Measurements from ENCODE around the gene TRIM38. TPM values are rescaled to one million over a fixed set of nuclear protein-coding genes. Genes with fewer than 3 reads are reported as not detected.

Gene TRIM38
- total and polyA plus RNA-seq, 2 of the 13 experiments (the other 11 are each of a cell fraction or from before 2014, with no cell fraction given) = 2.5 to 3.1 TPM

- TF ChIP-seq RERE (CRISPR knock-in tag; IDR thresholded peaks at IDR 0.05; ENCODE audit: low read depth) = peak; percentile 85
- TF ChIP-seq GMEB1 (CRISPR knock-in tag; IDR thresholded peaks at IDR 0.05; ENCODE audit: borderline replicate concordance) = no peak
- TF ChIP-seq ZNF451 (CRISPR knock-in tag; IDR thresholded peaks at IDR 0.05) = no peak
- peak; percentile 46; the same call in 1 of the 2 replicates for TF ChIP-seq ZNF747 (CRISPR knock-in tag; IDR thresholded peaks at IDR 0.05; ENCODE audit: borderline replicate concordance)
- peak; percentile 31; the same call in 1 of the 2 replicates for TF ChIP-seq ATF3 (CRISPR knock-in tag; IDR thresholded peaks at IDR 0.05)
- TF ChIP-seq U2AF1 (optimal IDR thresholded peaks at IDR 0.05; ENCODE audit: low read depth, low read length) = no peak
- no peak; the same call in 1 of the 2 replicates for TF ChIP-seq ZNF317 (CRISPR knock-in tag; IDR thresholded peaks at IDR 0.05)
- peak; percentile 92 for TF ChIP-seq TBX2 (CRISPR knock-in tag; IDR thresholded peaks at IDR 0.05; ENCODE audit: borderline replicate concordance)
- peak; percentile 89 for TF ChIP-seq ZNF670 (CRISPR knock-in tag; IDR thresholded peaks at IDR 0.05; ENCODE audit: borderline replicate concordance)
- TF ChIP-seq ZNF24 (IDR thresholded peaks at IDR 0.05) = 0 out of 2 replicates have a peak, but pooled peaks have one; percentile 4
- TF ChIP-seq MBNL3 (CRISPR knock-in tag; conservative IDR thresholded peaks at IDR 0.05) = no peak
- no peak for TF ChIP-seq IRX3 (CRISPR knock-in tag; IDR thresholded peaks at IDR 0.05; ENCODE audit: borderline replicate concordance, low read depth)
- TF ChIP-seq ZNF138 (CRISPR knock-in tag; IDR thresholded peaks at IDR 0.05; ENCODE audit: low read depth) = no peak
- peak; percentile 47 for TF ChIP-seq RBFOX2 (IDR thresholded peaks at IDR 0.05; ENCODE audit: low read depth, low read length)
- TF ChIP-seq SAP130 (CRISPR knock-in tag; IDR thresholded peaks at IDR 0.05; ENCODE audit: low read depth) = peak; percentile 90
- no peak for TF ChIP-seq SETDB1 (CRISPR knock-in tag; IDR thresholded peaks at IDR 0.05; ENCODE audit: borderline replicate concordance)
- 0 out of 2 replicates have a peak, but pooled peaks have one; percentile 37 for TF ChIP-seq ZSCAN21 (CRISPR knock-in tag; IDR thresholded peaks at IDR 0.05; ENCODE audit: borderline replicate concordance)
- TF ChIP-seq KDM3A (CRISPR knock-in tag; IDR thresholded peaks at IDR 0.05; ENCODE audit: low read depth) = peak; percentile 76; the same call in 1 of the 2 replicates
- TF ChIP-seq ZBTB7B (CRISPR knock-in tag; IDR thresholded peaks at IDR 0.05) = peak; percentile 67; the same call in 1 of the 2 replicates
- TF ChIP-seq KDM4B (CRISPR knock-in tag; IDR thresholded peaks at IDR 0.05) = 0 out of 2 replicates have a peak, but pooled peaks have one; percentile 65
- no peak for TF ChIP-seq SIN3A (IDR thresholded peaks at IDR 0.05; ENCODE audit: borderline replicate concordance, low read depth, low read length)
- peak; percentile 73; the same call in 1 of the 2 replicates for TF ChIP-seq NR2C2 (CRISPR knock-in tag; IDR thresholded peaks at IDR 0.05; ENCODE audit: borderline replicate concordance)
Observed at GRCh38 chr6:25928562-25929324, 33.9 kb upstream of the TRIM38 start (continued).
